ENCODE measurements around the gene TSEN54. TPM values are rescaled to one million over a fixed set of nuclear protein-coding genes. Genes with fewer than 3 reads are reported as not detected.

Gene TSEN54
- polyA plus RNA-seq, 1 donor (not counting 4 experiments of a cell fraction or from before 2014, with no cell fraction given) = 24.1 TPM

- peaks cover 28% of the 10 kb centered on the region for H3K79me2 ChIP-seq (ENCODE audit: control insufficient read depth, insufficient read depth, low read length)
Observed at GRCh38 chr17:75512926-75513640, 3.2 kb upstream of the TSEN54 start.

GRCh38 chr17:75513641-75514000 is 2.7 kb upstream of the TSEN54 start:
- Histone ChIP-seq H3K9me1 (ENCODE audit: control insufficient read depth, extremely low read depth, insufficient read depth, low read length) (peaks cover 7% of the 10 kb centered on the region), H3K4me2 (ENCODE audit: control insufficient read depth, extremely low read depth, insufficient read depth, low read depth, low read length) (peak overlapping the region; percentile 60), H2AFZ (ENCODE audit: control insufficient read depth, low read length) (no peak overlapping the region), H3K36me3 (ENCODE audit: control insufficient read depth in 2 of 2, extremely low read depth in 1 of 2, insufficient read depth in 2 of 2, low read length in 2 of 2) (peaks cover 4 to 20% of the 10 kb centered on the region in 2 experiments), H3K4me3 (ENCODE audit: control insufficient read depth in 2 of 3, extremely low read depth in 1 of 3, insufficient read depth in 2 of 3, low read depth in 1 of 3, low read length in 3 of 3) (peak overlapping the region in 1 of 3 experiments; percentile 40), H3K4me1 (ENCODE audit: control insufficient read depth, extremely low read depth, insufficient read depth, low read length) (peaks cover 40% of the 10 kb centered on the region), H3K9me3 (ENCODE audit: control insufficient read depth, low read depth, low read length) (no peaks in the 10 kb centered on the region), H3K79me2 (ENCODE audit: control insufficient read depth, insufficient read depth, low read length) (peaks cover 28% of the 10 kb centered on the region), H4K20me1 (ENCODE audit: control insufficient read depth, extremely low read depth, insufficient read depth, low read length) (peaks cover 11% of the 10 kb centered on the region), H3K27me3 (ENCODE audit: control insufficient read depth, extremely low read depth, insufficient read depth, low read length) (no peaks in the 10 kb centered on the region), H3K27ac (ENCODE audit: control insufficient read depth, insufficient read depth, low read length) (peak overlapping the region; percentile 6), H3K9ac (ENCODE audit: control insufficient read depth, extremely low read depth, insufficient read depth, low read length) (peak overlapping the region; percentile 15)
- FAIRE-seq (no peak), DNase-seq (ENCODE audit: low read depth, low spot score) (no peak)
- dilution Hi-C loops (cut with MboI; ENCODE audit: extremely low pct_ligation_motif_present, low sequenced_read_pairs) = no loop called here
- TF ChIP-seq EZH2 (IDR thresholded peaks at IDR 0.05; ENCODE audit: low read length) = no peak

More at GRCh38 chr17:75512926-75513640, 3.2 kb upstream of the TSEN54 start:
- Histone ChIP-seq H4K20me1 (ENCODE audit: control insufficient read depth, extremely low read depth, insufficient read depth, low read length) (peaks cover 11% of the 10 kb centered on the region), H3K27ac (ENCODE audit: control insufficient read depth, insufficient read depth, low read length) (no peak overlapping the region), H2AFZ (ENCODE audit: control insufficient read depth, low read length) (no peak overlapping the region), H3K9me3 (ENCODE audit: control insufficient read depth, low read depth, low read length) (no peaks in the 10 kb centered on the region), H3K4me2 (ENCODE audit: control insufficient read depth, extremely low read depth, insufficient read depth, low read depth, low read length) (no peak overlapping the region), H3K4me1 (ENCODE audit: control insufficient read depth, extremely low read depth, insufficient read depth, low read length) (peaks cover 40% of the 10 kb centered on the region), H3K9ac (ENCODE audit: control insufficient read depth, extremely low read depth, insufficient read depth, low read length) (no peak overlapping the region), H3K9me1 (ENCODE audit: control insufficient read depth, extremely low read depth, insufficient read depth, low read length) (peaks cover 7% of the 10 kb centered on the region), H3K4me3 (ENCODE audit: control insufficient read depth in 2 of 3, extremely low read depth in 1 of 3, insufficient read depth in 2 of 3, low read depth in 1 of 3, low read length in 3 of 3) (no peak overlapping the region), H3K36me3 (ENCODE audit: control insufficient read depth in 2 of 2, extremely low read depth in 1 of 2, insufficient read depth in 2 of 2, low read length in 2 of 2) (peaks cover 2 to 23% of the 10 kb centered on the region in 2 experiments), H3K27me3 (ENCODE audit: control insufficient read depth, extremely low read depth, insufficient read depth, low read length) (no peaks in the 10 kb centered on the region)
- FAIRE-seq (peak; percentile 9), DNase-seq (ENCODE audit: low read depth, low spot score) (no peak)
- dilution Hi-C loops (cut with MboI; ENCODE audit: extremely low pct_ligation_motif_present, low sequenced_read_pairs) = no loop called here
- no peak for TF ChIP-seq CTCF (optimal IDR thresholded peaks at IDR 0.05 in 1 of 3, IDR thresholded peaks at IDR 0.05 in 1 of 3, conservative IDR thresholded peaks at IDR 0.05 in 1 of 3; ENCODE audit: extremely low read depth in 1 of 3, insufficient read depth in 2 of 3, low read length in 3 of 3)
- TF ChIP-seq EZH2 (IDR thresholded peaks at IDR 0.05; ENCODE audit: low read length) = no peak

Measured in keratinocyte (primary cell).